NCI-H128 (cell line): ENCODE data around the gene MACROD2.
"Not testable (repeated sequence)": the region's sequence is repeated elsewhere in the genome, so short reads cannot be mapped to it uniquely, and the experiment has no call there.

ENCODE experiments used
- DNase-seq: peaks from one replicate; lab custom pipeline; 2025; ENCODE audit not compliant: unreplicated experiment; lab: John Stamatoyannopoulos, UW

The MACROD2 gene

DNA sequence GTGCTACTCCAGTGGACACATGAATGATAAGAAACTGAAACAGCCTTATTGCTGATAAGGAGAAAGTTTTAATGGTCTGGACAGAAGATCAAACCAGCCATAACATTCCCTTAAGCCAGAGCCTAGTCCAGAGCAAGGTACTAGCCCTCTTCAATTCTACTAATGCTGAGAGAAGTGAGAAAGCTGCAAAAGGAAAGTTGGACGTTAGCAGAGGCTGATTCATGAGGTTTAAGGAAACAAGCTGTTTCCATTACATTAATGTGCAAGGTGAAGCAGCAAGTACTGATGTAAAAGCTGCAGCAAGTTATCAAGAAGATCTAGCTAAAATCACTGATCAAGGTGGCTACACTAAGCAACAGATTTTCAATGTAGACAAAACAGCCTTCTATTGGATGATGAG lies 1943.5 kb downstream of the MACROD2 start:
- no peak for DNase-seq

DNA sequence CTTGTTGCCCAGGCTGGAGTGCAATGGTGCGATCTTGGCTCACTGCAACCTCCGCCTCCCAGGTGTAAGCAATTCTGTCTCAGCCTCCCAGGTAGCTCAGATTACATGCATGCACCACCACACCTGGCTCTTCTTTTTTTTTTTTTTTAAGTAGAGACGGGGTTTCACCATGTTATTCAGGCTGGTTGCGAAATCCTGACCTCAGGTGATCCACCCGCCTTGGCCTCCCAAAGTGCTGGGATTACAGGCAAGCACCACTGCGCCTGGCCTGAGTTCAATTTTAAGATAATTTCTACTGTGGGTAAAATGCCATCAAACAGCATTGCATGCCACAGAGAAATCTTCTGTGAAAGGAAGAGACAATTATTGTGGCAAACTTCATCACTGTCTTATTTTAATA lies 1944.8 kb downstream of the MACROD2 start:
- no peak for DNase-seq

DNA sequence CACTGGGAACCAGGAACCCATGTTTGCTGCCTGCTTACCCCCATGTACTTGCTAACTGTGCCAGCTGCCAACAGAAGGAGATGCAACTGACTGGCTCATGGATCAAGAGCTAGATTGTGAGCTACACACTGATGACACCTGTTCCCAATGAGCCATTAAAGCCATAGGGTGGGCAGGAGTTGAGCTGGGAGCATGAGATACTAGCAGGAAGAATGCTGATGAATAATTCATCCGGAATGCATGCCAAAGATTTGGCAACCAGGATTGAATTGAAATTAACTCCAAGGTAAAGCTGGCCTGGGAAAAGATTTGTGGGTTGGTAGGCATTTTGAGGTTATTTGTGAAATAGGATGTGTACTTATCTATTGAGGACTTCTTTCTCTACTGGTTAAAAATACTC lies 1946.8 kb downstream of the MACROD2 start:
- no peak for DNase-seq

DNA sequence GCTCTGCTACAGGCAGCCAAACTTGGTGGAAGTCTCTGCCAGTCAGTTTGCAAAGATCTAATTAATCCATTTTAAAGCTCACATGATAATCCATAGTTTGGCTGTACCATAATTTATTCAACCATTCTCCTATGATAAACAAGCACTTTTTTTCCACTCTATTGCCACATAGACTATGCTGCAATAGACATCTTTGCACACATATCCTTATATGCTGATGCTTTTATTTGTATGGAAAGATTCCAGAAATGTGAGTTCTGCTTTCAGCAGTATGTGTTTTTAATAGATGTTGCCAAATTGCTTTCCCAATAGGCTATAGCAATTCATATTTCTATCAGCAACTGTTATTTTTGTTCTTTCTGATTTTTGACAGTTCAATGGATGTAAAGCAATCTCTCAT lies 1950.0 kb downstream of the MACROD2 start:
- no peak for DNase-seq

DNA sequence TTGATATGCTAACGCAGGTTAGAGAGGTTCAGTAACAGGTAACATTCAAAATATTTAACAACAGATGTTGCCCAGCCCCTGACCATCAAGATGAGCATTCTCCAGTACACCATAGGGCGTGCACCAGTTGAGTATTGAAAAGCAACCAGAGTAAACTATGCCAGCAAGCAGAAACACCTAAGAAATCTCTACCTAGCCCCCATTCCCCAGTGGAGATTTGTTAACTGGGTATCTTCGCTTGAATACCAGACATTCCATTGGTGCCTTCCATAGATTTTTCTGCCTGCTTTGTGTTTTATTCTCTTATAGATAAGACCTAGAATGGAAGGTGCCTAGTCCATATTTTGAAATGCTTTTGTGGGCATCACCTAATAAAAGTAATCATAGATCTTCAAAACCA lies 1954.1 kb downstream of the MACROD2 start:
- no peak for DNase-seq

DNA sequence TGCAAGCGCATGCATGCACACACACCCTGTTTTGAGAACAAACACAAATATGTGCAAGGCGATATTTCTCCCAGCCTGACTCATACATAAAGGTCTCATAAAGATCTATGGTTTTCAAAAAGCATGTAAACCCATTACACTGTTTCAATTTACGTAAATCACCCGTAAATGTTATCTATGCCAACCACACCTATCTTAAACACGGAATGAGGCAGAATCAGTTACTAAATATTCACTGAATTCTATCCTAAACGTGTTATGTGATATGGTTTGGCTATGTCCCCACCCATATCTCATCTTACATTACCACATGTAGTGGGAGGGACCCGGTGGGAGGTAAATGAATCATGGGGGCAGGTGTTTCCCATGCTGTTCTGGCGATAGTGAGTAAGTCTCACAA lies 1956.3 kb downstream of the MACROD2 start:
- DNase-seq = no peak

DNA sequence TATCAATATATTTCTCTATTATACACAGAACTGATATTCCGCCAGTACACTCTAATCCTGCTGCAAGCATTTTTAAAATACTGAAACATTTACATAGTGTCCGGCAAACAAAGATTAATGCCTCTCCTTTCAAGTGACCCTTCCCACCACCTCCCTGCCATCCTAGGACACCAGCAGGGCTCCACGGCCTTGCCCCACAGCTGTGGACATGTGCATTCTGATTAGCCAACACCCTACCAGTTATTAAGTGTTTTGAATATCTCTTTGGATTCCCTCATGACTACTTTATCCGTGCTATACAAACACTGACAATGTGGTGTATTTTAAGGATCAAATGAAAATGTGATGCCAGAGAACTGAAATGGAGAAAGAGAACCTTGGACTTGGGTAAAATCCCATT lies 1962.8 kb downstream of the MACROD2 start:
- DNase-seq = no peak

DNA sequence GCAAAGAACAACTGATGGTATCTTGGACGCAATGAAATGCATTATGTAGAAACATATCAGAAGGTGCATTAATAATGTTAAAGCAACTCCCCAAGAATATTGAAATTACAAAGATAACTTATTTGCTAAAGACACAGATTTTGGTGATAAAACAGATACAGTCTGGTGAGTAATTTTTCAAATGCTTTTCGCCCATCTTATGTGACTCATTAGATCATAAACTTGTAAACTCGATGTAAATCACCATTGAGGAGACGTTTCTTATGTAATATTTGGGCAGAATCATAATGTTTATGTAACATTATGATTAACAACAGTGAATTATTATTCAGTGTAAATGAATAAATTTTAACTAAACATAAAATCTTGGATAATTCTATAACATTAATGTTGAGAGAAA lies 1969.8 kb downstream of the MACROD2 start:
- DNase-seq = no peak

DNA sequence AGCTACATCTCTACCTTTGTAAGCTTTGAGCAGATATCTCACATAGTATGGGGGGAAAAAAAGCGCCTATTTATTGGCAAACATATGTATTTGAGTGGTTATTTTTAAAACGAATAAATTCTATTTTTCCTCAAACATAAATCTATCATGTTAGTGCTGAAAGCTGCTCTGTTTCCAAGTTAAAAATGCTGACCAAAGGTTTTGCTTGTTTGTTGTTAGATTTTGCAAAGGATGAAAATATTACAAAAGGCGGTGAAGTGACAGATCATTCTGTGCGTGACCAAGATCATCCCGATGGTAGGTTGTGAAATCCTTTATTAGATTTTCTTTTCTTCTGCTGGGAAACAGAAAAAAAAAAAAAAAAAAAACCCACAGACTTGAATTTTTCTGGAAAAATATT lies 1972.0 kb downstream of the MACROD2 start:
- DNase-seq = no peak

DNA sequence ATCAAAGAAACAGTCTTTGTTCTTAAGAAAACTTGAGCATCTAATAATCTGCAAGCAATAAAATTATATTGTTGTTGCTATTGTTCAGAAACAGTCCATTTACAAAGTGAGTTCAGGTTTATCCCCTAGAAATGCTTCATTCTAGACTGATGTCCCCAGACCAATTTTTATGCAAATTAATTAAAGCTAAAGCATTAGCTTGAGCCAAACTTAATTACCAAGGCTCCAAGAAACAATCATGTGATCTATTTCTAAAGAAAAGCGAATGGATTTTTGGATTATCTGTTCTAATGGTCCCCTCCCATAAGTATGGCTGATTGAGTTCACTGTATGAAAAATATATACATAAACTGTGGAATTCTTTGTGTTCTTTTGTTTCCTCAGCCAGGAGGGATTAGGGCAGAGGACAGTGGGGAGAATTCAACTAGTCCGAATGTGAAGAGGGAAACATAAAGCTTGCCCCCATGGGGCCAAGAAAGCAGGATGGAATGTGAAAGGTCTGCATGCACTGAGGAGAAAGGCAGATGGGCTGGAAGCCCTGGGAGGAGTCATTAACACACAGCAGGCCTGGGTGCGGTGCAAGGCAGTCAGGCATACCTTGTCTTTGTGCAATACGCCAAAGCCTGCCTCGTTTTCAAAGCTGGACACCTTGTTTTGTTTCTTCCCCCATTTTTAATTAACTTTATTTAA lies 1980.9 kb downstream of the MACROD2 start:
- DNase-seq = no peak

DNA sequence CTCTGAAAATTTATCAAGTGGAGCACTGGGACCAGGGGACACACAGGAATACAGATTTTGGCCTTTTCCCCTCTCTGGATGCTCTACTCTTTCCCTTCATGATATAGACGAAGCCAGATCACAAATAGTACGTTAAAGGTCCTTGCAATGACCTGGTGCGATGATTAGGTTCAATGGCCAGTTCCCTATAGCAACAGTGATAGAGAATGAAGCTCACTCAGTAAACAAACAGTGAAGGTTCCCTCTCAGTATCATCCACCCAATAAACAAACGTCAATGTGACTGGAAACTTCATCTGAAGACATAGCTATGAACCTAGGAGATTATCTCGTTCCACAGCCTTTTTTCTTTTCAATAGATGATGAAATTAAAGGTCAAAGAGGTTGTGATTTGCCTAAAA lies 1981.7 kb downstream of the MACROD2 start:
- DNase-seq = no peak

DNA sequence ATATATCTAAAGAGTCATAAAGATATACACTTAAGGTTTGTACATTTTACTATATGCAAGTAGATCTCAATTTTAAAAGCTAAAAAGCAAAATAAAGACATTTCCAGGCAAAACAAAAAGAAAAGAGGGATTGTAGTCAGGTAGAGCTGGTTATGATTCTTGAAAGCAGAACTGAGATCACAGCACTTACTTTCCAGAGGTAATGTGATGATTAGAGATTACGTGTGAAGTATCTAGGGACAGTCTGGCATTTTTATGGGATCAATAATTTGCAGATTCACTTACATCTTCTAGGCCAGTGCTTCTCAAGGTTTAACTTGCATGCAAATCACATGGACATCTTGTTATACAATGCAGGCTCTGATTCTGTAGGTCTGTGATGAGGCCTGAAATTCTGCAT lies 1982.4 kb downstream of the MACROD2 start:
- no peak for DNase-seq

DNA sequence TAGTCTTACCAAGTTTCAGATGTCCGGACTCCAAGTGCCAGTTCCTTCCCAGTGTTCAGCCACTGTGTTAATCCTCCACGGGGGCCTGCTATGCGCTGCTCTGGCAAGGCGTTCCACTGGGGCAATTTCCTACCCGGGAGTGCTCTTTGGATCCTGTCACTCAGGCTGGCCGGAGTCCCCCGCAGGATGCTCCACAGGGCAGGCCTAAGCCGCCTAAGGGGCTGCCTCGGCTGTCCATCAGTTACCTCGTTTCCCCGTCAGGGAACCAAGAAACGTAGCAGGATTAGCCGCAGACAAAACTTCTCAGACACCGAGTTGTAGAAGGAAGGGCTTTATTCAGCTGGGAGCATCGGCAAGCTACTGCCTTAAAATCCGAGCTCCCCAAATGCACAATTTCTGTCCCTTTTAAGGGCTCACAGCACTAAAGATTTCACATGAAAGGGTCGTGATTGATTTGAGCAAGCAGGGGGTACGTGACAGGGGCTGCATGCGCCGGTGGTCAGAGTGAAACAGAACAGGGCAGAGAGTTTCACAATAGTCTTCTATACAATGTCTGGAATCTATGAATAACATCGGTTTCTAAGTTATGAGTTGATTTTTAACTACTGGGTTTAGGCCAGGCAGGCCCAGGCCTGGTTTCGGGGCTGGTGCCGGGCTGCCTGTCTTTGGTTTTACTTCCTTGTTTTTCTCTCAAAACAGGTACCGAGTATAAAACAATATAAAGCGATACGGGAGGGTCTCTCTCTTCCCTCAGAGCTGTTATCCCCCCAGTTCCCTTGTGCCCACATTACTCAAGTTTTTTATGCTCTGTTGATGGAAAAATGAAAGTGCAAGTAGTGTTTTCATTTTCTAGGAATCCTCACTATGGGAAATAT lies 1990.4 kb downstream of the MACROD2 start:
- DNase-seq = not testable (repeated sequence)

DNA sequence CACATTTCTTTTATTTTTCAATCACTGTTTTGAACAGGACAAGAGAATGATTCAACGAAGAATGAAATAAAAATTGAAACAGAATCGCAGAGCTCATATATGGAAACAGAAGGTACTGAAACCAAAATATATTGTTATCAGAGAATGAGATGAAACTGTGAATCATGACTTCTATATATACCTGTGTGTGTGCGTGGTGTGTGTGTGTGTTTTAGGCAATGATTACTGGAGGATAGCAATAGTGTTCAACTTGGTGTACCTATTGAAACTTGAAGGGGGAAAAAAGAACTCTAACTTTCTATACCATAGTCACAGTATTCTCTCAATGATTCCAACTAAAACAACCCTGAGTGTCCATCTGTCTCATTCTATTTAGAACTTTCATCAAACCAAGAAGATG lies 1991.4 kb downstream of the MACROD2 start:
- DNase-seq = no peak

DNA sequence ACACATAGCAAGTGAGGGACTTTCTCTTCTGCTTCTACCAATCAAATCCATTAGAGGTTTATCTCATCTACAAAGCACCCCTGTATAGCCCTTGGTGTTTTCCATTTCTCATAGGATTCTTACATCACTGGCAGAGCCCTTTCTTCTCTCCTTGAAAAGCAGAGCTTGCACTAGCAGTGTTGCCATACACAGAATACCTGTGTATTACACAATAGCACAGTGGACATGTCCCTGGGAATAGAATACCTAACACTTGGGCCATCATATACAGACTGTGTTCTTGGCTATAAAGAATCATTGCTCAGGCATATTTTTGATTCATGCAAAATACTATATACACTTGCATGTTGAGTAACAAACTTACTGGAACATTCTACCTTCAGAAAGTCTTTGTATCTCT lies 1996.0 kb downstream of the MACROD2 start:
- no peak for DNase-seq

DNA sequence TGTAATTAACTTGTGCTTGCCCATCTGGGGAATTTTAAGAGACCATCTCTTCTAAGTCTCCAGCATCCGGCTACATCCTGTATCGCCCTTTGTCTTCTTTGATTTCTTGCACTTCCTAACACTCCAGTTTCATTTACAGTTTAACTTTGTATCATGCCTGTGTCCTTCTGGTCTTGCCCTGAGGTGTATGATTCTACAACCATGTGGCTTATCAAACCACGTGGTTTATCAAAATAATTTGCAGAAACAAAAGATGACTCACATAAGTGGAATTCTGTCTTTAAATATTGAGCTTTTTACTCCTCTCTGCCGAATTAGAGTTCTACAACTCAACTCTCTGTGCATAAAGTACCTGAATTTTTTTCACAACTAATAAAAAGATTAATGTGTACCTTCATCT lies 1997.2 kb downstream of the MACROD2 start:
- DNase-seq = no peak

DNA sequence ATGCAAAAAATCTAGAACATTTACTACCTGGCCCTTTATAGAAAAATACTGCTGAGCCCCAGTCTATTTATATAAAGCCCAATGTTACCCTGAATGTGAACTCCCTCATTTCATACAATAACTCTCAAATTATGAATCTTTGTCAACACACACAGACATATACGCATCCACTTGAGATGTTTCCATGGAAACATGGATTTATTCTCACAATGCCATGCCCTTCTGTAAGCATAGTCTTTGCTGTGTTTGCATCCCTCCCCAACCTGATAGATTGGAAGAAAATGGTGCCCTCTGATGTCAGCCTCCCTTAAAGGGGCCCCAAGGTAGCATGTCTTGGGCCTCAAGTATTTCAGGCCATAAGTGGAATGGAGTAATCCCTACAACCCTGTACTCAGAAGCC lies 2004.8 kb downstream of the MACROD2 start:
- DNase-seq = no peak

DNA sequence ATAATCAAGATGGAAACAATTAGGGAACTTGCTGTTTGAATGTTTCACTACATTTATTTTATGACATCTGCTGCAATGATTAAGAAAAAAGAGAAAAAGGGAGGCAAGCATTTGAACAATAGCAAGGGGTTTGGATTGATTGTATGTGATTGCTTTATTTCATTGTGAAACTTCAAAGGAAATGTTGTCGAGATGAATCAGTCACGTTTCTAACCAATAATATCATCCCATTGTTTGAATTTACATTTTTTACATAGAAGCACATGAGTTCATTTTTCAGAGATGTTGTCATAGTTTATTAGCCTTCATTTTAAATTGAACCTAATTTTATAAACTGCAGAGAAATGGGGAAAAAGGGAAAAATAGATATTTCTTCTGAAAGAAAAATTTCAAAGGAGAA lies 2006.0 kb downstream of the MACROD2 start:
- no peak for DNase-seq

DNA sequence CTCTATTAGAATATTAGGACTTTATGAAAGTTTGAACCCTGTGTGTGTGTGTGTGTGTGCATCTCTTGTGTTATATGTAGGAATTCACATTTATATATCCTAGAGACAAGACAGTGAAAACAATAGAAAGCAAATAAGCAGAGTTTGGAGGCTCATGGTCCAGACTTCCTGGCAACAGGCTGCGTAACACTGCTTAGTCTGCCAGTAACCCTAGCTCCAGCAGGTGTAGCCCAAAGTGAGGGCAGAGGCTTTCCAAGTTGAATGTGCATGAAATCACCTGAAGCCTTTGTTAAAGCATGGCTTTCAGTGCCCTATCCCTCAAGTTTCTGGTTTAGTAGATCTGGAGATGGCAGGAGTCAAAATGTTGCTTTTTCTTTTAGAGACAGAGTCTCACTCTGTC lies 2008.0 kb downstream of the MACROD2 start:
- DNase-seq = no peak

DNA sequence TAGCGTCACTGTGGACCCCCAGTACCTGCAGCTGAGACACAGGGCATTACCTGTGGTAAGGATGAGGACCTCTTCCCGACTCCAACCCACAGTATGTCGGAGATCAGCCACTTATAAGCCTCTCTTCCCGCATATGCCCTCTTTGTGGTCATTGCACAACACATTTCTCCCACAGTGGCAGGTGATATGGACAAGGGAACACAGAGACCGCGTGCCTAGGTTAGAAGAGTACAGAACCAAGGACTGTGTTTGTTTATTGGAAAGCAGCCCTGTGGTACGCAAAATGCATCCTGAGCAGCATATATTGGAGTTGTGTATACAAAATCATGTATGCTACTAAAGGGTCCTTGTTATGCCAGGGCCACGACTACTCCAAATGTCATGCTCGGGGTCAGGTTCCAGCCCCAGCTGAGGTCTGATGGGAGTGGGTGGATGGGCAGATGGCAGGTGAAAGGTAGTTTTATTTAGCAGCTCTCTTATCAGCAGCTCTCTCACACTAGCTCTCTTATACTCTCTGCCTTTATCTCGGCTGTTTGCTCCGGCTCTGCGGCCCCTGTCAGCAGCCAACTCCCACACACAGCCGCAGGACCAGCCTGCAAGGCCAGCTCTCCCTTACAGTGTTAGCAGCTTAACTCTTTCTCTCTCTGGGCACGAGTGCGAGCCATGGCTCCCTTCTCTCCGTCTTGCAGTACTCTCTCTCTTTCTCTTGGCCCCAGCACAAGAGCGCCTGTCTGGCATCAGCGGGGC lies 2009.0 kb downstream of the MACROD2 start:
- no peak for DNase-seq

DNA sequence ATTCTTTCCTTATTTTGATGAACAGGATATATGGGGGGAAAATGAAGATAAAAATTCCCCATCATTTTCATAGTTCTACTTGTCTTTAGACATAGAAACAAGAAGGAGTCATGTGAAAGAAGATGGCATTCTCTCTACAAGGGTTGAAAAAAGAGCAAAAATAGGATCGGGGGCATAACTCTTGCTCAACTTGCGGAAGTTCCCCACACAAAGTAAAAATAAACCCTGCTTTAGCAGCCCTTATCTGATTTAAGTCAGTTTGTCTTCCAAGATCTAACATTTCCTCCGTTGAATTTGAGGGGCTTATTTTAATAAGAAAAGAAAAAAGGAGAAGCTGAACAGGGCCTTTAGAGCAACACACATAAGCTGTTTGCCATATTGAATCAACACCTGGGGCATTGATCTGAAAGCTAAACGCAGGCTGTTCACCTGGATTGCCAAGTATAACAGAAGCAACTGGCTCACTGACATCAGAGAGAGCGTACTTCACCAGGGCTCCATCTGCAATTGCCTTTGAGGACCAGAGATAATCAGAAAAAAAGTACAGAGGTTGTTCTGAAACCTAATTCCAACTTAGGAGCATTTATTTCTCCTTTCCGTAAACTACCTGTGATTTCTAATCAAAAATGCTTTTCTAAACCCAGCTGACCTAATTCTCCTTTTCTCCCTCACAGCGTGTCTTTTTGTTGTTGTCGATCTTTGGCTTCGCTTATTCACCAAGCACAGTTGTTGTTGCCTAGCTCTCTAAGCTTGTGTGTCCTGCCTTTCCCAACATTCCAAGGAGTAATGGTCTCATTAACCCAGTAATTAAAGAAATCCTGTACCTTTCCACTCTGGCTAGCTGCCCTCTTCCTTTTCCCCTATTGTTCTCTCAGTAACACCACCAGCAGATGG lies 2010.0 kb downstream of the MACROD2 start:
- no peak for DNase-seq
